ENCODE results near the gene SOX6. TPM values are rescaled to one million over a fixed set of nuclear protein-coding genes. Genes with fewer than 3 reads are reported as not detected.
A peak's percentile ranks its signal among the peaks of the same experiment; 100 is the strongest.

The SOX6 gene
- total and polyA plus RNA-seq, 2 donors (not counting 3 experiments of a cell fraction or from before 2014, with no cell fraction given), result 0.14 to 3.7 TPM

DNA sequence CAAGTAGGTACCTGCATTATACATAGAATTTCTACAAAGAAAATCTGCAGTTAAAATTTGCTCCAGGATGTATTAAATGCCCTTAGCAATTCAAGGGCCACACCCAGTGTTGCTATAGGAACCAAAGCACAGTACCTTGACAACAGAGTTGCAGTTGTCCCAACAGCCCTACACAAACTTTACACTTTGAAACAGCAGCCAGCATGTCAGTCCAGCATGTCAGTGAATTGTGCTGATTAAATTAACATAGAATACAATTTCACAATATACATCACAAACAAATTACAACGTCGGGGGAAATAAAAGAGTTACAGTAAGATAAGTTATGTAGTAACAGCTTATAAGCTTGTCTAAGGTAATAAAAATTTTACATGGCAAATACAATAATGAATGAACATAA is 389.2 kb downstream of the SOX6 start:
- Histone ChIP-seq H3K9me3 (replicated peaks; ENCODE audit: control insufficient read depth, insufficient read depth, low read length) (no peaks in the 10 kb centered on the region), H3K4me2 (ENCODE audit: insufficient read depth, low read length) (no peak overlapping the region), H2AFZ (ENCODE audit: low read depth, low read length) (no peak overlapping the region), H3K36me3 (ENCODE audit: control insufficient read depth in 2 of 2, extremely low read depth in 1 of 2, insufficient read depth in 2 of 2, low read length in 2 of 2) (no peaks in the 10 kb centered on the region), H3K27me3 (ENCODE audit: control insufficient read depth in 2 of 2, insufficient read depth in 2 of 2, low read length in 2 of 2) (no peaks in the 10 kb centered on the region), H3K4me3 (replicated peaks in 1 of 3; ENCODE audit: insufficient read depth in 1 of 3, low read depth in 1 of 3, low read length in 3 of 3) (no peak overlapping the region), H3K9ac (replicated peaks; ENCODE audit: extremely low read depth, insufficient read depth, low read length) (no peak overlapping the region), H4K20me1 (replicated peaks; ENCODE audit: control insufficient read depth, extremely low read depth, insufficient read depth, low read length) (no peaks in the 10 kb centered on the region), H3K79me2 (ENCODE audit: control insufficient read depth, insufficient read depth, low read length) (no peaks in the 10 kb centered on the region), H3K27ac (ENCODE audit: insufficient read depth, low read depth, low read length) (peak overlapping the region; percentile 19), H3K4me1 (ENCODE audit: control insufficient read depth, extremely low read depth, insufficient read depth, low read length) (peaks cover 24% of the 10 kb centered on the region), H3K9me1 (replicated peaks; ENCODE audit: control insufficient read depth, extremely low read depth, insufficient read depth, low read length) (no peaks in the 10 kb centered on the region)
- ChIA-PET CTCF (no interaction called here), POLR2A (no interaction called here)
- dilution Hi-C loops (cut with MboI; ENCODE audit: extremely low pct_ligation_motif_present, low sequenced_read_pairs) (no loop called here), intact Hi-C loops (cut with micrococcal nuclease) (no loop called here)
- TF ChIP-seq, protein P1, sequence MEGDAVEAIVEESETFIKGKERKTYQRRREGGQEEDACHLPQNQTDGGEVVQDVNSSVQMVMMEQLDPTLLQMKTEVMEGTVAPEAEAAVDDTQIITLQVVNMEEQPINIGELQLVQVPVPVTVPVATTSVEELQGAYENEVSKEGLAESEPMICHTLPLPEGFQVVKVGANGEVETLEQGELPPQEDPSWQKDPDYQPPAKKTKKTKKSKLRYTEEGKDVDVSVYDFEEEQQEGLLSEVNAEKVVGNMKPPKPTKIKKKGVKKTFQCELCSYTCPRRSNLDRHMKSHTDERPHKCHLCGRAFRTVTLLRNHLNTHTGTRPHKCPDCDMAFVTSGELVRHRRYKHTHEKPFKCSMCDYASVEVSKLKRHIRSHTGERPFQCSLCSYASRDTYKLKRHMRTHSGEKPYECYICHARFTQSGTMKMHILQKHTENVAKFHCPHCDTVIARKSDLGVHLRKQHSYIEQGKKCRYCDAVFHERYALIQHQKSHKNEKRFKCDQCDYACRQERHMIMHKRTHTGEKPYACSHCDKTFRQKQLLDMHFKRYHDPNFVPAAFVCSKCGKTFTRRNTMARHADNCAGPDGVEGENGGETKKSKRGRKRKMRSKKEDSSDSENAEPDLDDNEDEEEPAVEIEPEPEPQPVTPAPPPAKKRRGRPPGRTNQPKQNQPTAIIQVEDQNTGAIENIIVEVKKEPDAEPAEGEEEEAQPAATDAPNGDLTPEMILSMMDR (IDR thresholded peaks at IDR 0.05; ENCODE audit: extremely low read depth in 1 of 2, insufficient read depth in 1 of 2, low read depth in 1 of 2, low read length in 2 of 2), result no peak
- no peak for TF ChIP-seq JUN (IDR thresholded peaks at IDR 0.05; ENCODE audit: borderline replicate concordance, insufficient read depth, insufficient read length, low read depth)
- TF ChIP-seq, protein P2, sequence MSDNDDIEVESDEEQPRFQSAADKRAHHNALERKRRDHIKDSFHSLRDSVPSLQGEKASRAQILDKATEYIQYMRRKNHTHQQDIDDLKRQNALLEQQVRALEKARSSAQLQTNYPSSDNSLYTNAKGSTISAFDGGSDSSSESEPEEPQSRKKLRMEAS (IDR thresholded peaks at IDR 0.05; ENCODE audit: insufficient read depth, insufficient read length), result no peak
- TF ChIP-seq MYC (IDR thresholded peaks at IDR 0.05; ENCODE audit: low read depth, low read length), result no peak
- no peak for TF ChIP-seq POLR2A (IDR thresholded peaks at IDR 0.05; ENCODE audit: low read depth, low read length)
- TF ChIP-seq POLR2AphosphoS5 (IDR thresholded peaks at IDR 0.05; ENCODE audit: insufficient read depth, low read depth, low read length), result no peak
- TF ChIP-seq EZH2 (IDR thresholded peaks at IDR 0.05; ENCODE audit: borderline replicate concordance, low read depth, low read length, severe bottlenecking), result no peak
- TF ChIP-seq FOS (IDR thresholded peaks at IDR 0.05; ENCODE audit: borderline replicate concordance, insufficient read depth, low read length), result no peak
- TF ChIP-seq GATA2 (IDR thresholded peaks at IDR 0.05; ENCODE audit: insufficient read depth, insufficient read length, low read depth, low read length), result no peak
- FAIRE-seq, result no peak
- BruUV-seq (replicated peaks), result no TSS peak
- peak; percentile 15 for DNase-seq (ENCODE audit: low read depth, low spot score)
